IPS-15b (cell line): ENCODE measurements around the gene ZG16B.

ENCODE experiments used
- H3K27me3 ChIP-seq: one replicate; pipeline ENCODE4 v1.6.1; 2013; ENCODE audit warnings: low read length; ENCODE audit not compliant: control insufficient read depth, insufficient read depth
- H3K36me3 ChIP-seq: one replicate; pipeline ENCODE4 v1.6.1; 2013; ENCODE audit warnings: low read length; ENCODE audit not compliant: control insufficient read depth, insufficient read depth
- H3K4me1 ChIP-seq: one replicate; pipeline ENCODE4 v1.6.1; 2013; ENCODE audit warnings: mild to moderate bottlenecking, low read length; ENCODE audit not compliant: control insufficient read depth, insufficient read depth
- H3K4me3 ChIP-seq: one replicate; pipeline ENCODE4 v1.5.1; 2013; ENCODE audit warnings: low read depth, low read length
- H3K9ac ChIP-seq: one replicate; pipeline ENCODE4 v1.6.1; 2013; ENCODE audit warnings: low read depth, mild to moderate bottlenecking, low read length
- H3K9me3 ChIP-seq: one replicate; pipeline ENCODE4 v1.6.1; 2013; ENCODE audit warnings: mild to moderate bottlenecking, low read length; ENCODE audit not compliant: control insufficient read depth, insufficient read depth

The ZG16B gene

DNA sequence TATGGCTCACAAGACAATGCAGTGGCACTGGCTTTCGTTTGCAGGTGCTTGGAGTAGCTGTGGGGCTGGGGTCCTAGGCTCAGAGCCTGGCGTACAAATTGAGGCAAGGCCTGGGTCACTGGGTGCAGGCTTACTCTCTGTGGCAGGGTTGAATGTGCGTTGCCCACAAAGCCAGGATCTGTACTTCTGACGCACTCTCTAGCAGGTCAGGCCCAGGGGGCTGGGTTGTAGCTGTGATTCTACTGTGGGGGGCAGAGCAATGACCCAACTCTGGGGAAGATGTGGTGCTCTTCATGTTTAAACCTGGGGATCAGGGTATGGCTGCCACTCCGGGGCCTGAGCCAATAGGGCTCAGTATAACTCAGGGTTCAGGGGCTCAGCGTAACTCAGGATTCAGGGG is 19.5 kb upstream of the ZG16B start:
- Histone ChIP-seq H3K27me3 (peaks cover 2% of the 10 kb centered on the region), H3K4me1 (no peaks in the 10 kb centered on the region), H3K9me3 (no peaks in the 10 kb centered on the region), H3K9ac (no peak overlapping the region), H3K4me3 (no peak overlapping the region), H3K36me3 (no peaks in the 10 kb centered on the region)

DNA sequence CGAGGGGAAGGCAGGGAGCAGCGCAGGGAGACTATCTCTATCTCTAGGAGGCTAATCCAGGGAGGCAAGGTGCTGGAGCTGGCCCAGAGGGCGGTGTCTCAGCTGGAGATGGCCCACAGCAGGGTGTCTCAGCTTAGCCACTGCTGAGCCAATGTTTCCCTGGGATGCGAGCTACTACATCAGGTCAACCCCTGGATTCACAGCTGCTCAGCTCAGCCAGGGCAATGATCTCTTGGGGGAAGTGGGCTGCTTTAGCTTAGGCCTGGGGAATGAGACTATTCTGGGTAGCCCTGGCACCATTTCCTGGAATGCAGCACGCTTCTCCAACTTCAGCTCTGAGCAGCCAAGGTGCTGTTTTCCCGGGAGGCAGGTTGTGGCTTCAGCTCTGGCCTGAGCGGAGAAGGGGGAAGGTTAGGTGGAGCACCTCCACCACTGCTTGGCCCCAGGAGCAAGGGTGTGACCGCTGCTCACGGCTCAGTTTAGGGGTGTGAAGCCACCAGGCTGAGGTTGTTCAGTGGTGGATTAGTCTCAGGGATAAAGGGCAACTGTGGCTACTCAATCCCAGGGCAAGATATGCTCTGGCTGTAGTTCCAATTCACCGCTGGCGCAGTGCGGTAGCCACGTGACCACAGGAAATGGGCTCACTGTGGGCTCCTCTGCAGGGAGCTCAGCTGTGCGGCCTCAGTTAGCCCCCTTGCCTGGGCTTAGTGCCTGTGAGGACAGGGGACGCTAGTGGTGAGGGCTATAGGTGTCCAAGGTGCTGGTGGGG is 18.2 kb upstream of the ZG16B start:
- no peaks in the 10 kb centered on the region for H3K9me3 ChIP-seq
- no peaks in the 10 kb centered on the region for H3K27me3 ChIP-seq
- H3K4me1 ChIP-seq: no peaks in the 10 kb centered on the region
- H3K4me3 ChIP-seq: no peak overlapping the region
- H3K9ac ChIP-seq: no peak overlapping the region
- H3K36me3 ChIP-seq: no peaks in the 10 kb centered on the region

DNA sequence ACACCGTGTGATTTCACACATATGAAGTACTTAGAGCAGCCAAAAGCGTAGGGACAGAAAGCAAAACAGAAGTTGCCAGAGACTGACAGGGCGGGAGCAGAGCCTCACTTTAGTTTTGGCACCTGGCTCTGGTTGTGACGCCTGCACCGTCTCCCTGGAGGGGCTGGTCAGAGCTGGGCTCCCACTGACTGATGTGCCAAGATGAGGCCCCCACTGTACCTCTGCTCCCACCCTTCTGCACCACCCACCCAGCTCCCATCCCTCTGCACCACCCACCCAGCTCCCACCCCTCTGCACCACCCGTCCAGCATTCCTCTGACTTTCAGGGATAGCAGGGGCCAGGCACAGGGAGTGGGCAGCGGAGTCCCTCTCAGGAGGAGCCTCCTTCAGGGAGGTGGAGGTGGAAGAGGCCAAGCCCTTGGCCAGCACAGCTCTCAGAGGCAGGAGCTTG is 16.3 kb upstream of the ZG16B start:
- H3K4me1 ChIP-seq: no peaks in the 10 kb centered on the region
- H3K9ac ChIP-seq: no peak overlapping the region
- H3K27me3 ChIP-seq: no peaks in the 10 kb centered on the region
- H3K4me3 ChIP-seq: no peak overlapping the region
- H3K9me3 ChIP-seq: no peaks in the 10 kb centered on the region
- H3K36me3 ChIP-seq: no peaks in the 10 kb centered on the region

DNA sequence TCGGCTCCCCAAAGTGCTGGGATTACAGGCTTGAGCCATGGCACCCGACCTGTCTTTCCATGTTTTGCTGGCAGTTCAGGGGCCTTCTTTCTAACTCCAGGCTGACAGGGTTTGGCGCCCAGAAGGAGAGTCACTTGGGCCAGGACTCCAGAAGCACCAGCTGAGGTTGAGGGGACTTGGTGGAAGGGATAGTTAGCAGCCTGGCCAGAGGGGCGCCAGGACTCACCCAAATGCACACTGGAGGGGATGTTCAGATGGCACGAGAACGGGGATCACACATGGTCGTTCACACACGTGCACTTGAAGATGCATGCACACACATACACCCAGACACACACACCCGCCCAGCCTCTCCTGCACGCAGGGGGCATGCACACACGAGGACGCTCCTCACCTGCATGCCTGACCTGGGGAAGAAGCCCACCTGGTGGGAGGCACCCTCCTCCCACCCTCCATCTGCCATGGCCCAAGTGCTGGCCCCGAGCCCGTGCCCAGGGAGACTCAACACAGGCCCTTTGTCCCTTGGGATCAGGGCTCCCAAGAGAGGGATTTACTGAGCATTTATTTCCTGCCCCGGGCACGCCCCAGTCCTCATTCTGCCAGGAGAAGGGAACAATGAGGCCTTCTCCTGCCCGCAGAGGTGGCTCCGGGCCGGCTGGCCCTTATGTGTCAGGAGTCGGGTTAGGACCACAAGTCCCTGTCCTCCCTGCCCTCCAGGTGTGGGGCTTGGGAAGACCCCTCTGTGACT is 15.4 kb upstream of the ZG16B start:
- H3K27me3 ChIP-seq: no peaks in the 10 kb centered on the region
- no peaks in the 10 kb centered on the region for H3K4me1 ChIP-seq
- H3K4me3 ChIP-seq: no peak overlapping the region
- H3K9me3 ChIP-seq: no peaks in the 10 kb centered on the region
- no peak overlapping the region for H3K9ac ChIP-seq
- H3K36me3 ChIP-seq: no peaks in the 10 kb centered on the region

DNA sequence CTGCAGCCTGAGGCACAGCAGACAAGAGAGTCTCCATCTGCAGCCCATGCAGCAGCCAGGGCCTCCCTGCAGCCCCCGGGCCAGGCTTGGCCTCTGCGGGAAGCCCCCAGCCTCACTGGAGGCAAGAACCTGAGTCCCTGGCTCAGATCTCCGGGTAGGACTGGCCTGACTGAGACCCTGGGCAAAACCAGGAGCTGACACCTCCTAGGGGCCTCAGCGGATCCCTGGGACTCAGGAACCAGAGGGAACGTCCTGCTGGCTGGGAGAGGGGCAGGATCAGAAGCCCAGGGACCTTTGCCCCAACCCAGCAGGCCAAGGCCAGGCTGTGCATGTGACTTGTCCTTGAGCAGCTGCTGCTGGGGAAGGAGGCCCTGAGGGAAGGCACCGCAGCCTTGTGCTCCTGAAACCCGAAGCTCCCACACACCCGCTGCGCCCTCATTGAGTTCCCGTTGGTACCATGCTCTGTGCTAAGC is 14.8 kb upstream of the ZG16B start:
- Histone ChIP-seq H3K9me3 (no peaks in the 10 kb centered on the region), H3K9ac (no peak overlapping the region), H3K4me3 (no peak overlapping the region), H3K4me1 (no peaks in the 10 kb centered on the region), H3K36me3 (no peaks in the 10 kb centered on the region), H3K27me3 (no peaks in the 10 kb centered on the region)

DNA sequence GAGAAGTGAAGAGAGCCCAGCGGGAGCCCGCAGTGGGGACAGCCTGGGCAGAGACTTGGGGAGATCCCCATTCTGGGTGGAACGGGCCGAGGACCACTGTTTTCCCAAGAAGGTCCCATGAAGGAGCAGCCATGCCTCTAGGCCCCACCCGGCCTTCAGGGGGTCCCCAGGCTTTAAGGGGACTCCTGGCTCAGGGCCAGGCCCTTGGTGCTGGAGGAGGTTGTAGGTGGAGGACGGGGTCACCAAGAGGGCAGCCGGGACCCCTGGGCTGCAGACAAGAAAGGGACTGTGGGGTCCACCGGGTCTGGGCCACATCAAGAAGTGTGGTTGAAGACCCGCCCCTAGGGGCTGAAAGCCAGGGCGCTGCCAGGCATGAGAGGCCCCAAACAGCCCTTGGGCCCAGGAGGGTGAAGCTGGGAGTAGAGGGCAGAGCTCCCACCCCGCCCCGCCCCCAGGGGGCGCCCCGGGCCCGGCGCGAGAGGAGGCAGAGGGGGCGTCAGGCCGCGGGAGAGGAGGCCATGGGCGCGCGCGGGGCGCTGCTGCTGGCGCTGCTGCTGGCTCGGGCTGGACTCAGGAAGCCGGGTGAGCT is 13.3 kb upstream of the ZG16B start, which contains the start of gene PRSS21:
TSS of gene PRSS21 (plus strand) at position 487 of the 589 bp plus-strand sequence. CDS start at position 519, 32 bp downstream.
- H3K9ac ChIP-seq: no peak within 1 kb of the TSS

DNA sequence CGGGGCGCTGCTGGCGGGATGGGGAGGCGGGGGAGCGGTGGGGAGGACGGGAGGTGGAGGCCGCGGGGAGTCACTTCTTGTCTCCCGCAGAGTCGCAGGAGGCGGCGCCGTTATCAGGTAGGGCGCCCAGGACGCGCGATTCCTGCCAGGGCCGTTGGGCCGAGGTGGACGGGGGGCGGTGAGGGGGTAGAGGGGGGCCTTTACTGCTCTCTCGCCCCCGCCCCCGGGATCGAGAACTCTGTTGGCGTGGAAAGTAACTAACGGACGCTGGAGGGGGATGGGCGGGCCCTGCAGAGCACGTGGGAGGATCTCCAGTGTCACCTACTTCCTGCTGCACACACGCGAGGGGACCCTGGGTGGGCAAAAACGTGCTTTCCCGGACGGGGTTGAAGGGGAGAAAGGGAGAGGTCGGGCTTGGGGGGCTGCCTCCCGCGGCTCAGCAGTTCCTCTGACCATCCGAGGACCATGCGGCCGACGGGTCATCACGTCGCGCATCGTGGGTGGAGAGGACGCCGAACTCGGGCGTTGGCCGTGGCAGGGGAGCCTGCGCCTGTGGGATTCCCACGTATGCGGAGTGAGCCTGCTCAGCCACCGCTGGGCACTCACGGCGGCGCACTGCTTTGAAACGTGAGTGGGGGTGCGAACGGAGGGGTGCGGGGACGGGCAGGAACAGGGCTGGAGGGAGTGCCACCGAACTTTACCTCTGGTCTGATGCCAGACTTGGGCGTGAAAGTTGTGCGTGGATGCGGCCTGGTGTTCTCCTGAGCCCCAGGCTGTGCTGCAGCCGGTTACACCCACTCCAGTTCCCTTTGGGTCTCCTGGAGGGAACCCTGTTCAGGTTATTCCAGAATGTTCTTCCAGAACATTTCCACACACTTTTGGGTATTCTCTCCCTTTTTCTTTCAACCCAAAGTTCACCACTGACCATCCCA is 12.5 kb upstream of the ZG16B start:
- Histone ChIP-seq H3K9me3 (no peaks in the 10 kb centered on the region), H3K9ac (no peak overlapping the region), H3K4me1 (no peaks in the 10 kb centered on the region), H3K27me3 (no peaks in the 10 kb centered on the region), H3K4me3 (no peak overlapping the region), H3K36me3 (no peaks in the 10 kb centered on the region)

More for the DNA sequence above, 13.3 kb upstream of the ZG16B start, which contains the start of gene PRSS21:
- Histone ChIP-seq H3K4me3 (no peak within 1 kb of the TSS), H3K9me3 (no peaks in the 10 kb centered on the region), H3K27me3 (no peaks in the 10 kb centered on the region), H3K36me3 (no peaks in the 10 kb centered on the region), H3K4me1 (no peaks in the 10 kb centered on the region)

DNA sequence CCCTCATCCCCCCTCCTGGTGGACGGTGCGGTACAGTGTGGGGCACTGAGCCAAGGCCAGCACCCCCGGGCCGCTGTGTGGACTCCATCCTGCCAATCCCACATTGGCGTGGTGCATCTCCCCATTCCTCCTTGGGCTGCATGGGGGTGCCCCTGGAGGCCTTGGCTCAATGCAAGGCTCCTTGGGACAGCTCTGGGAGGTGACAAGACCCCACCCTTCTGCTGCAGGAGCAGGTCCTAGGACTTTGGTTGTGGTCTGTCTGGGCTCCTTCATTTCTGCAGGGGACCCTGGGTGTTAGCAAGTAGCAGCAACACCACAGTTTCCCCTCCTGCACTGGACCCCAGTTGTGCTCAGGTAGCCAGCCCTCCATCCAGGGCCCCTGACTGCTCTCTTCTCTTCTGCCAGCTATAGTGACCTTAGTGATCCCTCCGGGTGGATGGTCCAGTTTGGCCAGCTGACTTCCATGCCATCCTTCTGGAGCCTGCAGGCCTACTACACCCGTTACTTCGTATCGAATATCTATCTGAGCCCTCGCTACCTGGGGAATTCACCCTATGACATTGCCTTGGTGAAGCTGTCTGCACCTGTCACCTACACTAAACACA is 11.7 kb upstream of the ZG16B start:
- no peaks in the 10 kb centered on the region for H3K27me3 ChIP-seq
- no peak overlapping the region for H3K9ac ChIP-seq
- H3K9me3 ChIP-seq: no peaks in the 10 kb centered on the region
- no peak overlapping the region for H3K4me3 ChIP-seq
- H3K4me1 ChIP-seq: no peaks in the 10 kb centered on the region
- H3K36me3 ChIP-seq: no peaks in the 10 kb centered on the region

DNA sequence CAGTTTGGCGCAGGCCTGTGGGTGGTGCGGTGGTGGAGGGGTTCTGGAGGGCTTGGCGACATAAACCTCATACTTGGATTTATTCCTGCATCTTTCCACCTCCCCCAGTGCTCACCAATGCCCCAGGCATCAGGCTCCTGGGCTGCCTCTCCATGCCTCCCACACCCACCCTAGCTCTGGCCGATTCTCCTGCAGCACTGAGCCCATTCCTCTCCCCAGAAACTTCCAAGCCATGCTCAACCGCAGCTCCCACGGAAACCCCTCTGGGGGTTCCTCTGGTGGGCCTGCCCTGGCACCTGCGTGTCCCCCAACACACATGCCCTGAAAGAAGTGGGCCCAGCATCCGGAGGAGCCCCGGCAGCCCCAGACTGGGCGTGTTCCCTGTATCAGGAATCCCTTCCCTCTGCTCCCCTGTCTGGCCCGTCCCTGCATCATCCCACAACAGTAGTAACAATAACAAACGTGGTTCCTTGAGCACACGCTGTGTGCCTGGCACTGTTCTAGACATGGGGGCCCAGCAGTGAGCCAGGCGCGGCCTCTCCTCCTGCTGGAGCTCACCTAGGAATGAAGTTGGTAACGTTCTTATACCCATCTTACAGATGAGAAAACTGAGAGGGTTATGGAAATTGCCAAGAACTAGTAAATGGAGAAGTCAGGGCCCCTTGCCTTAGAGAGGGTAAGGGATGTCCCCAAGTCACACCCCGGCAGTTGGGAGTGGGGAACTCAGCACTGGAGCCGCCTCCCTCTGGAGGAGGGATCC is 10.7 kb upstream of the ZG16B start:
- Histone ChIP-seq H3K27me3 (no peaks in the 10 kb centered on the region), H3K4me1 (no peaks in the 10 kb centered on the region), H3K4me3 (no peak overlapping the region), H3K9ac (no peak overlapping the region), H3K9me3 (no peaks in the 10 kb centered on the region), H3K36me3 (no peaks in the 10 kb centered on the region)

DNA sequence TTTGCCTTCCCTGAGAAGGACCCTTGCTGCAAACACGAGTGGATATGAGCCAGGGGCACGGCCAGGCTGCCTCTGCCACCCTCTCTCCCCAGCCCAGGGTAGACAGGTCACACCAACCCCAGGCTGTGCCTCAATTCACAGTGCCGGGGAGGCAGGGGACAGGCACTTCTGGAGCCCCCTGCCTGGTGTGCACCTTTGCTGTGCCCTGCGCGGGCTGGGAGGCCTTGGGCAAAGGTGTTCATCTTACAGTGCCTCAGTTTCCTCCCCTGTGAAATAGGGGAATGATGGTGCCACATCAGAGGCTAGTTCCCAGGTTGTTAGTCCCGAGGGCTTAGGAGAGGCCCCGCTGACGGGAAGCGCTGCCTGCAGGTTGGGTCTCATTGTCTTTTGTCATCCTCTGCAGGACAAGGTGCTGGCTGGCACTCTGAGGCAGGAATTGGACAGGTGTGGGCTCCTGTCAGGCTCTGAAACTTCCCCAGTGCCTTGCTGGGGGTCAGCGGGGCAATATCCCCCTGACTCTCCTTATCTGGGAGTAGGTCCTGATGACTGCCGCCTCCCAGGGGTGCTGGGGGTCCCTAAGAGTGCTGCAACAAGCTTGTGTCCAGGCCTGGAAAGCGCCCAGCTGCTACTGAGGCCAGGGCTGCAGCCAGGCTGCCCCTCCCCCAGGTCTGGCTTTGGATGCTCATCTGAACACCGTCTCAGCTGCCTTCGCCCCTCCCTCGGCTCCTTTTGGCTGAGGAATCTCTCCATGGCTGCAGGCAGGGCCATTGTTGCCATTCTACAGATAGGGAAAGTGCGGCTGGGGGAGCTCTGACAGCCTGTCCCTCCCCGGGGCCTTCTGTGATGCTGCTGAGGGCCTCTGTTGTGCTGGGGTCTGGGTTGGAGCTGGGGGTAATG is 9.9 kb upstream of the ZG16B start:
- H3K9me3 ChIP-seq: no peaks in the 10 kb centered on the region
- H3K9ac ChIP-seq: no peak overlapping the region
- H3K27me3 ChIP-seq: no peaks in the 10 kb centered on the region
- H3K4me3 ChIP-seq: no peak overlapping the region
- H3K4me1 ChIP-seq: no peaks in the 10 kb centered on the region
- no peaks in the 10 kb centered on the region for H3K36me3 ChIP-seq
